ENCODE data around the gene ZNF507. TPM values are rescaled to one million over a fixed set of nuclear protein-coding genes. Genes with fewer than 3 reads are reported as not detected.

Gene ZNF507
- total and polyA plus RNA-seq, 9 of the 15 experiments (the other 6 are each of a cell fraction or from before 2014, with no cell fraction given), result 2.9 to 25.0 (median 10.4) TPM

- ChIA-PET CTCF (ENCODE audit: low intra/inter-chr PET ratio) (no interaction called here), POLR2A (interaction anchor here (1.0 kb wide), 1 partner anchor 8 kb away, joined by 3 read pairs; no protein-coding TSS in a partner anchor)
- WGBS (ENCODE audit: insufficient coverage, low coverage, missing lambda C conversion rate), result under 1% methylated on average over 15 of the region's 17 CpGs
- no peak overlapping the region for H3K4me2 ChIP-seq (ENCODE audit: insufficient read depth, low read length)
- peaks cover 25 to 49% of the 10 kb centered on the region in 2 experiments for H3K27me3 ChIP-seq (ENCODE audit: control insufficient read depth in 2 of 2, insufficient read depth in 2 of 2, low read length in 2 of 2)
- DNase-seq (ENCODE audit: extremely low read depth in 1 of 4, low spot score in 3 of 4) (no peak), FAIRE-seq (no peak), ATAC-seq (no peak)
- no peak overlapping the region for H3K27ac ChIP-seq (ENCODE audit: extremely low read depth, low read depth, low read length)
- H3K9me3 ChIP-seq (replicated peaks; ENCODE audit: control insufficient read depth, insufficient read depth, low read depth, low read length), result no peaks in the 10 kb centered on the region
- no peak overlapping the region for H3K4me3 ChIP-seq
- no peaks in the 10 kb centered on the region for H3K36me3 ChIP-seq (ENCODE audit: control insufficient read depth, insufficient read depth, low read length)
- TF ChIP-seq ILK (tag; IDR thresholded peaks at IDR 0.05; ENCODE audit: borderline replicate concordance, low read depth) (no peak), ELF4 (CRISPR knock-in tag; IDR thresholded peaks at IDR 0.05) (no peak), CBFA2T2 (conservative IDR thresholded peaks at IDR 0.05) (no peak), ZNF707 (CRISPR knock-in tag; conservative IDR thresholded peaks at IDR 0.05) (no peak), ILF3 (IDR thresholded peaks at IDR 0.05; ENCODE audit: borderline replicate concordance) (no peak), NFIC (IDR thresholded peaks at IDR 0.05) (0 out of 2 replicates have a peak, but pooled peaks have one; percentile 14), ZNF140 (CRISPR knock-in tag; IDR thresholded peaks at IDR 0.05) (no peak), NCOA6 (IDR thresholded peaks at IDR 0.05) (no peak)
- H4K20me1 ChIP-seq (replicated peaks; ENCODE audit: control insufficient read depth, insufficient read depth, low read length), result no peaks in the 10 kb centered on the region; the same call in 1 of the 2 replicates
- in situ Hi-C loops (cut with MboI) (no loop called here), intact Hi-C loops (cut with micrococcal nuclease) (no loop called here)
- no peak overlapping the region for H3K9ac ChIP-seq (ENCODE audit: insufficient read depth in 1 of 2, low read depth in 2 of 2, low read length in 2 of 2)
- no TSS peak for BruUV-seq (replicated peaks)
- no peak overlapping the region for H2AFZ ChIP-seq (ENCODE audit: low read depth, low read length)
- H3K9me1 ChIP-seq (ENCODE audit: control insufficient read depth, insufficient read depth, low read length), result no peaks in the 10 kb centered on the region
- H3K4me1 ChIP-seq (replicated peaks in 1 of 2; ENCODE audit: control insufficient read depth in 2 of 2, insufficient read depth in 2 of 2, low read length in 2 of 2), result no peaks in the 10 kb centered on the region
- no peaks in the 10 kb centered on the region for H3K79me2 ChIP-seq (ENCODE audit: control insufficient read depth, insufficient read depth, low read length)
Measured at GRCh38 chr19:32330213-32330857, 15.1 kb upstream of the ZNF507 start.
